ENCODE data around the gene GPSM3.
"Not testable (repeated sequence)": the region's sequence is repeated elsewhere in the genome, so short reads cannot be mapped to it uniquely, and the experiment has no call there.

The GPSM3 gene

GRCh38 chr6:32216285-32216684 is 23.8 kb upstream of the GPSM3 start:
- Histone ChIP-seq H3K9me3 (ENCODE audit: low read length) (no peaks in the 10 kb centered on the region), H3K36me3 (ENCODE audit: insufficient read depth, low read length) (no peaks in the 10 kb centered on the region), H3K4me3 (ENCODE audit: low read depth in 1 of 2, low read length in 2 of 2) (no peak overlapping the region), H3K4me1 (ENCODE audit: insufficient read depth, low read length) (no peaks in the 10 kb centered on the region), H3K27ac (ENCODE audit: low read depth, low read length) (no peak overlapping the region), H3K27me3 (ENCODE audit: control insufficient read depth in 1 of 2, insufficient read depth in 2 of 2, low read length in 2 of 2) (peaks cover 0 to 4% of the 10 kb centered on the region in 2 donors), H3K9ac (ENCODE audit: low read length) (no peak overlapping the region)

- Histone ChIP-seq H3K4me1 (ENCODE audit: insufficient read depth, low read length) (no peaks in the 10 kb centered on the region), H3K9me3 (ENCODE audit: low read length) (no peaks in the 10 kb centered on the region), H3K27me3 (ENCODE audit: control insufficient read depth in 1 of 2, insufficient read depth in 2 of 2, low read length in 2 of 2) (no peaks in the 10 kb centered on the region), H3K4me3 (ENCODE audit: low read depth in 1 of 2, low read length in 2 of 2) (no peak overlapping the region), H3K9ac (ENCODE audit: low read length) (no peak overlapping the region), H3K36me3 (ENCODE audit: insufficient read depth, low read length) (no peaks in the 10 kb centered on the region), H3K27ac (ENCODE audit: low read depth, low read length) (no peak overlapping the region)
These were observed 23.2 kb upstream of the GPSM3 start for GRCh38 chr6:32215617-32216016.

GRCh38 chr6:32214126-32214525 is 21.7 kb upstream of the GPSM3 start:
- Histone ChIP-seq H3K36me3 (ENCODE audit: insufficient read depth, low read length) (no peaks in the 10 kb centered on the region), H3K9ac (ENCODE audit: low read length) (no peak overlapping the region), H3K27ac (ENCODE audit: low read depth, low read length) (no peak overlapping the region), H3K27me3 (ENCODE audit: control insufficient read depth in 1 of 2, insufficient read depth in 2 of 2, low read length in 2 of 2) (no peaks in the 10 kb centered on the region), H3K4me3 (ENCODE audit: low read depth in 1 of 2, low read length in 2 of 2) (no peak overlapping the region), H3K9me3 (ENCODE audit: low read length) (no peaks in the 10 kb centered on the region), H3K4me1 (ENCODE audit: insufficient read depth, low read length) (no peaks in the 10 kb centered on the region)

GRCh38 chr6:32213649-32214048 is 21.2 kb upstream of the GPSM3 start:
- Histone ChIP-seq H3K9me3 (ENCODE audit: low read length) (no peaks in the 10 kb centered on the region), H3K4me1 (ENCODE audit: insufficient read depth, low read length) (no peaks in the 10 kb centered on the region), H3K27ac (ENCODE audit: low read depth, low read length) (no peak overlapping the region), H3K36me3 (ENCODE audit: insufficient read depth, low read length) (no peaks in the 10 kb centered on the region), H3K9ac (ENCODE audit: low read length) (no peak overlapping the region), H3K27me3 (ENCODE audit: control insufficient read depth in 1 of 2, insufficient read depth in 2 of 2, low read length in 2 of 2) (no peaks in the 10 kb centered on the region), H3K4me3 (ENCODE audit: low read depth in 1 of 2, low read length in 2 of 2) (no peak overlapping the region)

- no peaks in the 10 kb centered on the region for H3K9me3 ChIP-seq (ENCODE audit: low read length)
- no peak overlapping the region for H3K27ac ChIP-seq (ENCODE audit: low read depth, low read length)
- H3K4me1 ChIP-seq (ENCODE audit: insufficient read depth, low read length): no peaks in the 10 kb centered on the region
- no peaks in the 10 kb centered on the region for H3K27me3 ChIP-seq (ENCODE audit: control insufficient read depth in 1 of 2, insufficient read depth in 2 of 2, low read length in 2 of 2)
- no peak overlapping the region for H3K9ac ChIP-seq (ENCODE audit: low read length)
- no peak overlapping the region for H3K4me3 ChIP-seq (ENCODE audit: low read depth in 1 of 2, low read length in 2 of 2)
- no peaks in the 10 kb centered on the region for H3K36me3 ChIP-seq (ENCODE audit: insufficient read depth, low read length)
These were observed 19.8 kb upstream of the GPSM3 start for GRCh38 chr6:32212076-32212760.

GRCh38 chr6:32211432-32211831 is 19.0 kb upstream of the GPSM3 start:
- not testable (repeated sequence) for H3K36me3 ChIP-seq (ENCODE audit: insufficient read depth, low read length); H3K27me3 ChIP-seq (ENCODE audit: control insufficient read depth in 1 of 2, insufficient read depth in 2 of 2, low read length in 2 of 2); H3K9me3 ChIP-seq (ENCODE audit: low read length); H3K4me1 ChIP-seq (ENCODE audit: insufficient read depth, low read length); H3K9ac ChIP-seq (ENCODE audit: low read length); H3K27ac ChIP-seq (ENCODE audit: low read depth, low read length); H3K4me3 ChIP-seq (ENCODE audit: low read depth in 1 of 2, low read length in 2 of 2)

- no peaks in the 10 kb centered on the region for H3K36me3 ChIP-seq (ENCODE audit: insufficient read depth, low read length)
- H3K9me3 ChIP-seq (ENCODE audit: low read length): no peaks in the 10 kb centered on the region
- no peaks in the 10 kb centered on the region for H3K27me3 ChIP-seq (ENCODE audit: control insufficient read depth in 1 of 2, insufficient read depth in 2 of 2, low read length in 2 of 2)
- H3K4me3 ChIP-seq (ENCODE audit: low read depth in 1 of 2, low read length in 2 of 2): no peak overlapping the region
- H3K9ac ChIP-seq (ENCODE audit: low read length): no peak overlapping the region
- H3K4me1 ChIP-seq (ENCODE audit: insufficient read depth, low read length): no peaks in the 10 kb centered on the region
- no peak overlapping the region for H3K27ac ChIP-seq (ENCODE audit: low read depth, low read length)
These were observed 17.8 kb upstream of the GPSM3 start for GRCh38 chr6:32210191-32210601.

- no peaks in the 10 kb centered on the region for H3K27me3 ChIP-seq (ENCODE audit: control insufficient read depth in 1 of 2, insufficient read depth in 2 of 2, low read length in 2 of 2)
- no peak overlapping the region for H3K4me3 ChIP-seq (ENCODE audit: low read depth in 1 of 2, low read length in 2 of 2)
- no peak overlapping the region for H3K27ac ChIP-seq (ENCODE audit: low read depth, low read length)
- no peak overlapping the region for H3K9ac ChIP-seq (ENCODE audit: low read length)
- H3K36me3 ChIP-seq (ENCODE audit: insufficient read depth, low read length): no peaks in the 10 kb centered on the region
- H3K4me1 ChIP-seq (ENCODE audit: insufficient read depth, low read length): no peaks in the 10 kb centered on the region
- H3K9me3 ChIP-seq (ENCODE audit: low read length): no peaks in the 10 kb centered on the region
These were observed 16.6 kb upstream of the GPSM3 start for GRCh38 chr6:32208996-32209395.

- no peaks in the 10 kb centered on the region for H3K4me1 ChIP-seq (ENCODE audit: insufficient read depth, low read length)
- no peaks in the 10 kb centered on the region for H3K9me3 ChIP-seq (ENCODE audit: low read length)
- H3K27ac ChIP-seq (ENCODE audit: low read depth, low read length): no peak overlapping the region
- H3K9ac ChIP-seq (ENCODE audit: low read length): no peak overlapping the region
- no peaks in the 10 kb centered on the region for H3K36me3 ChIP-seq (ENCODE audit: insufficient read depth, low read length)
- H3K27me3 ChIP-seq (ENCODE audit: control insufficient read depth in 1 of 2, insufficient read depth in 2 of 2, low read length in 2 of 2): no peaks in the 10 kb centered on the region
- no peak overlapping the region for H3K4me3 ChIP-seq (ENCODE audit: low read depth in 1 of 2, low read length in 2 of 2)
These were observed 11.8 kb upstream of the GPSM3 start for GRCh38 chr6:32204268-32204715.

- Histone ChIP-seq H3K27ac (ENCODE audit: low read depth, low read length) (no peak overlapping the region), H3K36me3 (ENCODE audit: insufficient read depth, low read length) (no peaks in the 10 kb centered on the region)
These were observed 11.2 kb upstream of the GPSM3 start for GRCh38 chr6:32203426-32204267.

GRCh38 chr6:32202186-32202585 is 9.7 kb upstream of the GPSM3 start:
- Histone ChIP-seq H3K4me3 (ENCODE audit: low read depth in 1 of 2, low read length in 2 of 2) (no peak overlapping the region), H3K4me1 (ENCODE audit: insufficient read depth, low read length) (peaks cover 2% of the 10 kb centered on the region), H3K9ac (ENCODE audit: low read length) (no peak overlapping the region), H3K36me3 (ENCODE audit: insufficient read depth, low read length) (no peaks in the 10 kb centered on the region), H3K27ac (ENCODE audit: low read depth, low read length) (no peak overlapping the region), H3K9me3 (ENCODE audit: low read length) (no peaks in the 10 kb centered on the region), H3K27me3 (ENCODE audit: control insufficient read depth in 1 of 2, insufficient read depth in 2 of 2, low read length in 2 of 2) (no peaks in the 10 kb centered on the region)

More at GRCh38 chr6:32203426-32204267, 11.2 kb upstream of the GPSM3 start:
- H3K9me3 ChIP-seq (ENCODE audit: low read length): no peaks in the 10 kb centered on the region
- no peak overlapping the region for H3K9ac ChIP-seq (ENCODE audit: low read length)
- H3K4me1 ChIP-seq (ENCODE audit: insufficient read depth, low read length): no peaks in the 10 kb centered on the region
- no peaks in the 10 kb centered on the region for H3K27me3 ChIP-seq (ENCODE audit: control insufficient read depth in 1 of 2, insufficient read depth in 2 of 2, low read length in 2 of 2)
- no peak overlapping the region for H3K4me3 ChIP-seq (ENCODE audit: low read depth in 1 of 2, low read length in 2 of 2)

All from muscle layer of colon (tissue), 2 donors.